Rectal smooth muscle tissue (tissue), 1 donor: ENCODE measurements around the gene EFTUD2.
A peak's percentile ranks its signal among the peaks of the same experiment; 100 is the strongest.

Source experiments
- H3K27ac ChIP-seq: one replicate; pipeline ENCODE4 v1.7.0; 2013; ENCODE audit warnings: low read depth, low read length, inconsistent platforms
- H3K27me3 ChIP-seq: one replicate; pipeline ENCODE4 v1.7.0; 2013; ENCODE audit warnings: low read length; ENCODE audit not compliant: control insufficient read depth, insufficient read depth
- H3K36me3 ChIP-seq: one replicate; pipeline ENCODE4 v1.7.0; 2013; ENCODE audit warnings: low read length; ENCODE audit not compliant: control insufficient read depth, insufficient read depth
- H3K4me1 ChIP-seq: one replicate; pipeline ENCODE4 v1.7.0; 2013; ENCODE audit warnings: low read length; ENCODE audit not compliant: control insufficient read depth, insufficient read depth
- H3K4me3 ChIP-seq: one replicate; pipeline ENCODE4 v1.7.0; 2013; ENCODE audit warnings: low read length
- H3K9ac ChIP-seq: one replicate; pipeline ENCODE4 v1.7.0; 2013; ENCODE audit warnings: low read length

Gene EFTUD2

GRCh38 chr17:44921122-44921882, 22.1 kb upstream of the EFTUD2 start:
- Histone ChIP-seq H3K36me3 (no peaks in the 10 kb centered on the region), H3K27ac (no peak overlapping the region)

GRCh38 chr17:44920565-44920940, 21.3 kb upstream of the EFTUD2 start:
- Histone ChIP-seq H3K9ac (no peak overlapping the region), H3K27ac (no peak overlapping the region), H3K4me3 (no peak overlapping the region), H3K36me3 (no peaks in the 10 kb centered on the region), H3K27me3 (no peaks in the 10 kb centered on the region), H3K4me1 (peaks cover 13% of the 10 kb centered on the region)

More at GRCh38 chr17:44921122-44921882, 22.1 kb upstream of the EFTUD2 start:
- Histone ChIP-seq H3K9ac (no peak overlapping the region), H3K27me3 (no peaks in the 10 kb centered on the region), H3K4me1 (peaks cover 11% of the 10 kb centered on the region), H3K4me3 (no peak overlapping the region)

DNA sequence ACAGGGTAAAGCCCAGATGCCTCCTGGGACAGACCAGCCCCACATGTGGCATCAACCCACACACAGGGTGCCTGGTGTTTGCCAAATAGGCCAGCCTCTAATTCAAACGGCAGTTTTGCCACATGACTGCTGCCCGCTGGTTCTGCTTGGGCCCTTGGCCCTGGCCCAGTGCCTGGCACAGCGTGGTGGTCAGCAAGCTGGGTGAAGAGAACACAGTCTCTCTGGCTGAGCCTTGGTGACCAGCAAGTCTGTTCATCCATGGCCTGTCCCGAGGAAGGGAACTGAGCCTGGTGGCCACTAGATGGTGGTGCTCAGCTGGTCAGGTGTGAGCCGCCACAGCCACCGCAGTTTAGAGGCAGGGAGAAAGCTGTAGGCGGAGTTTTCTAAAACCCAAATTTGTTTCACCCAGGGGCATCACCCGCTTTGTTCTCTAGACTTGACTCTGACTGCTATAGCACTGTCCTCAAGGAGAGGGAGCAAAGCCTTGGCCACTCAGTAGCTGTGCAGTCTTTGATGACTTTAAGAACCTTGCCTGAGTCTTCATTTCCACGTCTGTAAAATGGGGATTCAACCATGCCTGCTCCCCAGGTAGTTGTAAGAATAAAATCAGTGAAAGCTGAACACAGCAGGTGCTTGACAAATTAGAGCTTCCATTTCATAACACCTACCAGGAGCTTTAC, 20.8 kb upstream of the EFTUD2 start:
- no peak overlapping the region for H3K4me3 ChIP-seq
- no peaks in the 10 kb centered on the region for H3K27me3 ChIP-seq
- peak overlapping the region; percentile 16 for H3K9ac ChIP-seq
- peaks cover 13% of the 10 kb centered on the region for H3K4me1 ChIP-seq
- no peak overlapping the region for H3K27ac ChIP-seq
- no peaks in the 10 kb centered on the region for H3K36me3 ChIP-seq

- no peaks in the 10 kb centered on the region for H3K27me3 ChIP-seq
- no peak overlapping the region for H3K27ac ChIP-seq
- no peak overlapping the region for H3K9ac ChIP-seq
- peaks cover 13% of the 10 kb centered on the region for H3K4me1 ChIP-seq
- H3K36me3 ChIP-seq = no peaks in the 10 kb centered on the region
- no peak overlapping the region for H3K4me3 ChIP-seq
Observed at GRCh38 chr17:44919411-44919810, 20.2 kb upstream of the EFTUD2 start.

- Histone ChIP-seq H3K9ac (no peak overlapping the region), H3K4me3 (no peak overlapping the region), H3K27ac (no peak overlapping the region), H3K27me3 (no peaks in the 10 kb centered on the region), H3K36me3 (no peaks in the 10 kb centered on the region), H3K4me1 (peaks cover 13% of the 10 kb centered on the region)
Observed at GRCh38 chr17:44918006-44918405, 18.8 kb upstream of the EFTUD2 start.

- Histone ChIP-seq H3K36me3 (no peaks in the 10 kb centered on the region), H3K4me3 (no peak overlapping the region), H3K9ac (no peak overlapping the region), H3K4me1 (peaks cover 13% of the 10 kb centered on the region), H3K27ac (peak overlapping the region; percentile 46), H3K27me3 (peaks cover 1% of the 10 kb centered on the region)
Observed at GRCh38 chr17:44917456-44917855, 18.2 kb upstream of the EFTUD2 start.

DNA sequence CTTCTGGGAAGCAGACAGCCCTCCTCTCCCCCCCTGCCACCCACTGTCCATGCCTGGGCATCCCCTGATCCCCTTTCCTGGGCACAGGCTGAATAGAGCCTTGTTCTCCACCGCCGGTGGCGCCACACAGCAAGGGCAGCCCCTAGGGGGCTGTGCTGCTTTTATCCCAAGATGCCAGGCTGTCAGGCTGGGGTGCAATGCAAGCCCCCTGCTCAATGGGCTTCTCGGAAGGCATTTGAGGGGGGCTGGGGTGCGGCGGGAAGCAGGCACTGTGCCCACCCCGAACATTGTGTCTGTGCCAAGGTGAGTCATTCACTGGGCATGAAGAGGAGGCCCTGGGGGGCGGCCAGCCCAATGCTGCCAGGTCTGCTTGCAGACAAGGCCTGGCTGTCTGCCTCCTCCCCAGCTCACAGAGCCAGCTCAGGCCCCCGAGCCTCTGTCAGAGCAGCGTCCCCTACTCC, 17.6 kb upstream of the EFTUD2 start:
- peaks cover 3% of the 10 kb centered on the region for H3K27me3 ChIP-seq
- H3K9ac ChIP-seq = no peak overlapping the region
- no peak overlapping the region for H3K4me3 ChIP-seq
- peaks cover 13% of the 10 kb centered on the region for H3K4me1 ChIP-seq
- H3K36me3 ChIP-seq = no peaks in the 10 kb centered on the region
- peak overlapping the region; percentile 46 for H3K27ac ChIP-seq

- Histone ChIP-seq H3K27ac (peak overlapping the region; percentile 46), H3K9ac (no peak overlapping the region), H3K4me3 (no peak overlapping the region), H3K27me3 (peaks cover 5% of the 10 kb centered on the region), H3K4me1 (peaks cover 13% of the 10 kb centered on the region), H3K36me3 (no peaks in the 10 kb centered on the region)
Observed at GRCh38 chr17:44915862-44916780, 16.9 kb upstream of the EFTUD2 start.

DNA sequence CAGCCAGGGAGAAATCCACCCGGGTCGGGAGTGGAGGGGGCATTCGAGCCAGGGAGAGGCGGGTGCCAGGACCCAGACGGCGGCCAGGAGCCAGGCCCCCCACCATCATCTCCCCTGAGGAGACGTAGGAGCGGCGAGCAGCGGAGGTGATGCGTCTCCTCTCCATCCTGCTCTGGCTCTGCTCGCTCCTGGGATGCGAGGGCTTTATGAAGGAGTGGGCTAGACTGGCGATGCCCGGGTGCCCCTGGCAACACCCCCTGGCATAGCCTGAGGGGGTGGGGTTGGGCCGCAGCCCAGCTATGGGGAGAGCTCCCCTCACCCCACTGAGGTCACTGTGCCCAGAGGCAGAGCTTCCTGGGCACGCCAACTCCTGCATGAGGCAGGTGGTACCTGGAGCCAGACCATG, 16.1 kb upstream of the EFTUD2 start, which contains the start of gene GFAP:
GFAP (minus strand) TSS at position 180 of the 406 bp plus-strand sequence; CDS start at position 166, 14 bp downstream.
- Histone ChIP-seq H3K36me3 (no peaks in the 10 kb centered on the region), H3K27me3 (peaks cover 5% of the 10 kb centered on the region), H3K27ac (peak within 1 kb of the TSS; percentile 46), H3K9ac (no peak within 1 kb of the TSS), H3K4me1 (peaks cover 13% of the 10 kb centered on the region), H3K4me3 (no peak within 1 kb of the TSS)

GRCh38 chr17:44914698-44915271, 15.5 kb upstream of the EFTUD2 start:
- Histone ChIP-seq H3K27me3 (peaks cover 5% of the 10 kb centered on the region), H3K4me1 (peaks cover 13% of the 10 kb centered on the region), H3K27ac (no peak overlapping the region), H3K4me3 (no peak overlapping the region), H3K9ac (no peak overlapping the region), H3K36me3 (no peaks in the 10 kb centered on the region)

GRCh38 chr17:44914148-44914547, 14.9 kb upstream of the EFTUD2 start:
- H3K27me3 ChIP-seq = peaks cover 5% of the 10 kb centered on the region
- H3K36me3 ChIP-seq = no peaks in the 10 kb centered on the region
- no peak overlapping the region for H3K27ac ChIP-seq
- H3K4me3 ChIP-seq = no peak overlapping the region
- peaks cover 13% of the 10 kb centered on the region for H3K4me1 ChIP-seq
- H3K9ac ChIP-seq = no peak overlapping the region

DNA sequence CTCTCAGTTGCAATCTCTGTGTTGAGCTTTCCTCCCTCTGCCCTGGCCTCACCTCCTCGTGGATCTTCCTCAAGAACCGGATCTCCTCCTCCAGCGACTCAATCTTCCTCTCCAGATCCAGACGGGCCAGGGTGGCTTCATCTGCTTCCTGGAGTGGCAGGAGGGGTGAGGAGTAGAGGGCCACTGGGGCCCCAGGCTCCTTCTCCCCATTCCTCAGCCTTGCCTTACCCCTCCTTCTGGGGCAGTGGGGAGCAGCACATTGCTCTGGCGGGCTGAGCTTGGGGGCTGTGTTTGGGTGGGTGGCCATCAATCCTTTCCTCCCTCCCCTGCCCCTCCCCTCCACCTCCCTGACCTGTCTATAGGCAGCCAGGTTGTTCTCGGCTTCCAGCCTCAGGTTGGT, 14.4 kb upstream of the EFTUD2 start:
- Histone ChIP-seq H3K4me3 (no peak overlapping the region), H3K36me3 (no peaks in the 10 kb centered on the region), H3K27ac (no peak overlapping the region), H3K27me3 (peaks cover 5% of the 10 kb centered on the region), H3K4me1 (peaks cover 13% of the 10 kb centered on the region), H3K9ac (no peak overlapping the region)
